Stimulated activated CD8-positive, alpha-beta memory T cell treated with anti-CD3 and anti-CD28 coated beads, Interleukin-7, amount 100 ng/mL, for 4 hours (primary cell): ENCODE measurements around the gene CLPTM1L.

ENCODE experiments used
- DNase-seq, 2 donors: peaks; one replicate each; pipeline ENCODE4 v3.0.0-alpha.2; 2020; ENCODE audit warnings: low read depth in 2 of 2

Gene CLPTM1L

GRCh38 chr5:1344975-1345838 is at the start of gene CLPTM1L:
Gene CLPTM1L (minus strand): TSS chr5:1345099. CDS start chr5:1344841, 258 bp downstream.
- peak; percentile 67 to 88 for DNase-seq

GRCh38 chr5:1393571-1394501 is 48.9 kb upstream of the CLPTM1L start:
- DNase-seq = no peak

- DNase-seq = no peak
Observed at GRCh38 chr5:1392801-1393565, 48.1 kb upstream of the CLPTM1L start.

- no peak for DNase-seq
Observed at GRCh38 chr5:1392261-1392660, 47.4 kb upstream of the CLPTM1L start.

- no peak for DNase-seq
Observed at GRCh38 chr5:1391691-1392090, 46.8 kb upstream of the CLPTM1L start.

GRCh38 chr5:1390861-1391600 is 46.1 kb upstream of the CLPTM1L start:
- DNase-seq = no peak

- no peak for DNase-seq
Observed at GRCh38 chr5:1390333-1390732, 45.4 kb upstream of the CLPTM1L start.

GRCh38 chr5:1388383-1388967 is 43.6 kb upstream of the CLPTM1L start:
- no peak for DNase-seq

- DNase-seq = no peak
Observed at GRCh38 chr5:1387876-1388275, 43.0 kb upstream of the CLPTM1L start.

GRCh38 chr5:1387059-1387755 is 42.3 kb upstream of the CLPTM1L start:
- no peak for DNase-seq

GRCh38 chr5:1386274-1386717 is 41.4 kb upstream of the CLPTM1L start:
- DNase-seq = peak; percentile 51 to 63

- peak; percentile 55 to 76 for DNase-seq
Observed at GRCh38 chr5:1385395-1386273, 40.7 kb upstream of the CLPTM1L start.

GRCh38 chr5:1384521-1384920 is 39.6 kb upstream of the CLPTM1L start:
- no peak for DNase-seq

- no peak for DNase-seq
Observed at GRCh38 chr5:1383886-1384401, 39.0 kb upstream of the CLPTM1L start.

GRCh38 chr5:1383344-1383743 is 38.4 kb upstream of the CLPTM1L start:
- no peak for DNase-seq

GRCh38 chr5:1382248-1382700 is 37.4 kb upstream of the CLPTM1L start:
- no peak for DNase-seq

- DNase-seq = no peak
Observed at GRCh38 chr5:1381370-1382247, 36.7 kb upstream of the CLPTM1L start.

GRCh38 chr5:1380910-1381309 is 36.0 kb upstream of the CLPTM1L start:
- no peak for DNase-seq
